HepG2 (cell line): Measurements from ENCODE around the gene ST14. TPM values are rescaled to one million over a fixed set of nuclear protein-coding genes. Genes with fewer than 3 reads are reported as not detected.

Experiments
- ARID2 ChIP-seq: sonication (generic); formaldehyde crosslinking; IDR thresholded peaks from 2 replicates; pipeline ENCODE4 v1.8.1; 2022; ENCODE audit warnings: mild to moderate bottlenecking, missing genetic modification reagents, borderline replicate concordance
- BHLHE40 ChIP-seq: IDR thresholded peaks from 2 replicates; pipeline ENCODE4 v1.6.1; 2011; ENCODE audit warnings: low read length, improper control_type of control experiment
- MED13 ChIP-seq: sonication (generic); formaldehyde crosslinking; IDR thresholded peaks from 2 replicates; pipeline ENCODE4 v1.5.0; 2020; ENCODE audit warnings: missing genetic modification reagents
- NFYC ChIP-seq: IDR thresholded peaks from 2 replicates; pipeline ENCODE4 v1.6.1; 2016; ENCODE audit warnings: missing genetic modification reagents, missing compliant biosample characterization
- POGZ ChIP-seq: sonication (generic); formaldehyde crosslinking; IDR thresholded peaks from 2 replicates; pipeline ENCODE4 v1.4.0; 2020; ENCODE audit warnings: mild to moderate bottlenecking, missing genetic modification reagents
- PPARG ChIP-seq: conservative IDR thresholded peaks from 2 replicates; pipeline ENCODE4 v1.6.1; 2016; ENCODE audit warnings: missing biosample characterization, missing genetic modification reagents
- TARDBP ChIP-seq: sonication (generic); formaldehyde crosslinking; IDR thresholded peaks from 2 replicates; pipeline ENCODE4 v1.8.0; 2022; ENCODE audit warnings: mild to moderate bottlenecking, missing genetic modification reagents
- TCF7L2 ChIP-seq: IDR thresholded peaks from 2 replicates; pipeline ENCODE4 v1.6.1; 2011; ENCODE audit warnings: mild to moderate bottlenecking, low read depth, low read length, moderate library complexity
- THAP11 ChIP-seq: IDR thresholded peaks from 2 replicates; pipeline ENCODE4 v1.6.1; 2016; ENCODE audit warnings: missing biosample characterization, missing genetic modification reagents
- ZFP36 ChIP-seq: fragments of 150-350 bp; IDR thresholded peaks from 2 replicates; pipeline ENCODE4 v1.6.1; 2018; ENCODE audit warnings: borderline replicate concordance, low read length, low read depth; ENCODE audit not compliant: partially characterized antibody
- ZFY ChIP-seq: sonication (generic); formaldehyde crosslinking; IDR thresholded peaks from 2 replicates; pipeline ENCODE4 v1.4.0; 2020; ENCODE audit warnings: missing genetic modification reagents
- ZNF563 ChIP-seq: sonication (generic); formaldehyde crosslinking; IDR thresholded peaks from 2 replicates; pipeline ENCODE4 v1.8.0; 2022; ENCODE audit warnings: mild to moderate bottlenecking, moderate library complexity, missing genetic modification reagents
- ZNF609 ChIP-seq: sonication (generic); formaldehyde crosslinking; IDR thresholded peaks from 2 replicates; pipeline ENCODE4 v1.4.0; 2020; ENCODE audit warnings: mild to moderate bottlenecking, missing genetic modification reagents, borderline replicate concordance
- polyA plus RNA-seq, 8 experiments: library from polyadenylated mRNA; depleted of rRNA in 3 of 8; stranded (reverse) in 7 of 8; unstranded in 1 of 8; fragments of >200 nt; fragmentation: Illumina TruSeq in 4 of 8; extraction: Trizol in 4 of 8; gene quantifications; 2 replicates each; pipeline versions ENCODE4 v1.2.1 to v1.2.3, GENCODE V29; 2011 to 2016; ENCODE audit warnings: low read depth in 4 of 8, missing spikeins in 1 of 8, mixed read lengths in 1 of 8; ENCODE audit not compliant: insufficient read depth in 1 of 8
- total RNA-seq, 5 experiments: library from RNA; depleted of rRNA; stranded (reverse); fragments of >200 nt; fragmentation: Illumina TruSeq; extraction: Trizol; gene quantifications; 2 replicates each; pipeline ENCODE4 v1.2.3, GENCODE V29; 2016; ENCODE audit warnings: low read depth in 1 of 5
- TF ChIP-seq, protein P1 (sequence below): IDR thresholded peaks from 2 replicates; pipeline ENCODE4 v1.6.1; 2016; ENCODE audit warnings: missing genetic modification reagents, missing compliant biosample characterization
- TF ChIP-seq, protein P2 (sequence below): IDR thresholded peaks from 2 replicates; pipeline ENCODE4 v1.6.1; 2016; ENCODE audit warnings: low read depth, missing genetic modification reagents, missing compliant biosample characterization
- TF ChIP-seq, protein P3 (sequence below): sonication (generic); formaldehyde crosslinking; IDR thresholded peaks from 2 replicates; pipeline ENCODE4 v1.5.1; 2020; ENCODE audit warnings: missing genetic modification reagents, mild to moderate bottlenecking, borderline replicate concordance

Gene ST14
- total and polyA plus RNA-seq, 2 of the 13 experiments (the other 11 are each of a cell fraction or from before 2014, with no cell fraction given) = 0.88 to 1.4 TPM

- no peak for TF ChIP-seq ARID2 (CRISPR knock-in tag)
- TF ChIP-seq TARDBP (CRISPR knock-in tag) = peak; percentile 71; the same call in 1 of the 2 replicates
- TF ChIP-seq, protein P1, sequence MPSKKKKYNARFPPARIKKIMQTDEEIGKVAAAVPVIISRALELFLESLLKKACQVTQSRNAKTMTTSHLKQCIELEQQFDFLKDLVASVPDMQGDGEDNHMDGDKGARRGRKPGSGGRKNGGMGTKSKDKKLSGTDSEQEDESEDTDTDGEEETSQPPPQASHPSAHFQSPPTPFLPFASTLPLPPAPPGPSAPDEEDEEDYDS (CRISPR knock-in tag) = no peak; the same call in 1 of the 2 replicates
- TF ChIP-seq, protein P2, sequence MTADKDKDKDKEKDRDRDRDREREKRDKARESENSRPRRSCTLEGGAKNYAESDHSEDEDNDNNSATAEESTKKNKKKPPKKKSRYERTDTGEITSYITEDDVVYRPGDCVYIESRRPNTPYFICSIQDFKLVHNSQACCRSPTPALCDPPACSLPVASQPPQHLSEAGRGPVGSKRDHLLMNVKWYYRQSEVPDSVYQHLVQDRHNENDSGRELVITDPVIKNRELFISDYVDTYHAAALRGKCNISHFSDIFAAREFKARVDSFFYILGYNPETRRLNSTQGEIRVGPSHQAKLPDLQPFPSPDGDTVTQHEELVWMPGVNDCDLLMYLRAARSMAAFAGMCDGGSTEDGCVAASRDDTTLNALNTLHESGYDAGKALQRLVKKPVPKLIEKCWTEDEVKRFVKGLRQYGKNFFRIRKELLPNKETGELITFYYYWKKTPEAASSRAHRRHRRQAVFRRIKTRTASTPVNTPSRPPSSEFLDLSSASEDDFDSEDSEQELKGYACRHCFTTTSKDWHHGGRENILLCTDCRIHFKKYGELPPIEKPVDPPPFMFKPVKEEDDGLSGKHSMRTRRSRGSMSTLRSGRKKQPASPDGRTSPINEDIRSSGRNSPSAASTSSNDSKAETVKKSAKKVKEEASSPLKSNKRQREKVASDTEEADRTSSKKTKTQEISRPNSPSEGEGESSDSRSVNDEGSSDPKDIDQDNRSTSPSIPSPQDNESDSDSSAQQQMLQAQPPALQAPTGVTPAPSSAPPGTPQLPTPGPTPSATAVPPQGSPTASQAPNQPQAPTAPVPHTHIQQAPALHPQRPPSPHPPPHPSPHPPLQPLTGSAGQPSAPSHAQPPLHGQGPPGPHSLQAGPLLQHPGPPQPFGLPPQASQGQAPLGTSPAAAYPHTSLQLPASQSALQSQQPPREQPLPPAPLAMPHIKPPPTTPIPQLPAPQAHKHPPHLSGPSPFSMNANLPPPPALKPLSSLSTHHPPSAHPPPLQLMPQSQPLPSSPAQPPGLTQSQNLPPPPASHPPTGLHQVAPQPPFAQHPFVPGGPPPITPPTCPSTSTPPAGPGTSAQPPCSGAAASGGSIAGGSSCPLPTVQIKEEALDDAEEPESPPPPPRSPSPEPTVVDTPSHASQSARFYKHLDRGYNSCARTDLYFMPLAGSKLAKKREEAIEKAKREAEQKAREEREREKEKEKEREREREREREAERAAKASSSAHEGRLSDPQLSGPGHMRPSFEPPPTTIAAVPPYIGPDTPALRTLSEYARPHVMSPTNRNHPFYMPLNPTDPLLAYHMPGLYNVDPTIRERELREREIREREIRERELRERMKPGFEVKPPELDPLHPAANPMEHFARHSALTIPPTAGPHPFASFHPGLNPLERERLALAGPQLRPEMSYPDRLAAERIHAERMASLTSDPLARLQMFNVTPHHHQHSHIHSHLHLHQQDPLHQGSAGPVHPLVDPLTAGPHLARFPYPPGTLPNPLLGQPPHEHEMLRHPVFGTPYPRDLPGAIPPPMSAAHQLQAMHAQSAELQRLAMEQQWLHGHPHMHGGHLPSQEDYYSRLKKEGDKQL = peak; percentile 45; the same call in 1 of the 2 replicates
- TF ChIP-seq PPARG (CRISPR knock-in tag) = peak; percentile 88
- no peak for TF ChIP-seq MED13
- TF ChIP-seq POGZ (CRISPR knock-in tag) = no peak; the same call in 1 of the 2 replicates
- no peak; the same call in 1 of the 2 replicates for TF ChIP-seq NFYC (CRISPR knock-in tag)
- TF ChIP-seq ZNF609 = no peak
- no peak for TF ChIP-seq BHLHE40
- peak; percentile 80 for TF ChIP-seq THAP11 (CRISPR knock-in tag)
- 0 out of 2 replicates have a peak, but pooled peaks have one; percentile 21 for TF ChIP-seq ZFY (CRISPR knock-in tag)
- TF ChIP-seq ZNF563 (CRISPR knock-in tag) = no peak
- no peak for TF ChIP-seq TCF7L2
- TF ChIP-seq ZFP36 = no peak
- TF ChIP-seq, protein P3, sequence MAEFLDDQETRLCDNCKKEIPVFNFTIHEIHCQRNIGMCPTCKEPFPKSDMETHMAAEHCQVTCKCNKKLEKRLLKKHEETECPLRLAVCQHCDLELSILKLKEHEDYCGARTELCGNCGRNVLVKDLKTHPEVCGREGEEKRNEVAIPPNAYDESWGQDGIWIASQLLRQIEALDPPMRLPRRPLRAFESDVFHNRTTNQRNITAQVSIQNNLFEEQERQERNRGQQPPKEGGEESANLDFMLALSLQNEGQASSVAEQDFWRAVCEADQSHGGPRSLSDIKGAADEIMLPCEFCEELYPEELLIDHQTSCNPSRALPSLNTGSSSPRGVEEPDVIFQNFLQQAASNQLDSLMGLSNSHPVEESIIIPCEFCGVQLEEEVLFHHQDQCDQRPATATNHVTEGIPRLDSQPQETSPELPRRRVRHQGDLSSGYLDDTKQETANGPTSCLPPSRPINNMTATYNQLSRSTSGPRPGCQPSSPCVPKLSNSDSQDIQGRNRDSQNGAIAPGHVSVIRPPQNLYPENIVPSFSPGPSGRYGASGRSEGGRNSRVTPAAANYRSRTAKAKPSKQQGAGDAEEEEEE = no peak
These were observed 35.5 kb upstream of the ST14 start (continued) for GRCh38 chr11:130124096-130124495.
